Measurements from ENCODE around the gene NEBL. TPM values are rescaled to one million over a fixed set of nuclear protein-coding genes. Genes with fewer than 3 reads are reported as not detected.

NEBL gene
- total and polyA plus RNA-seq, 2 experiments from 2014 or later, result 2.3 to 11.4 TPM

- no peak for TF ChIP-seq NANOG (IDR thresholded peaks at IDR 0.05; ENCODE audit: borderline replicate concordance)
- TF ChIP-seq POLR2AphosphoS5 (IDR thresholded peaks at IDR 0.05; ENCODE audit: low read depth), result no peak
- TF ChIP-seq REST (IDR thresholded peaks at IDR 0.05; ENCODE audit: unreplicated experiment), result no peak
Measured at GRCh38 chr10:20911626-20912025, 14.5 kb upstream of the NEBL start (continued).

- H3K36me3 Mint-ChIP-seq (ENCODE audit: low read depth), result no peaks in the 10 kb centered on the region
- H3K4me3 ChIP-seq, result no peak overlapping the region
Measured at GRCh38 chr10:20909801-20910200, 12.7 kb upstream of the NEBL start.

More at GRCh38 chr10:20909801-20910200, 12.7 kb upstream of the NEBL start:
- ATAC-seq, result no peak
- H3K36me3 ChIP-seq (ENCODE audit: insufficient read depth), result no peaks in the 10 kb centered on the region
- H3K4me1 ChIP-seq (ENCODE audit: insufficient read depth), result no peaks in the 10 kb centered on the region
- H3K79me2 ChIP-seq (replicated peaks; ENCODE audit: insufficient read depth), result no peaks in the 10 kb centered on the region
- H4K20me1 ChIP-seq (replicated peaks; ENCODE audit: insufficient read depth), result no peaks in the 10 kb centered on the region
- no peaks in the 10 kb centered on the region for H3F3A ChIP-seq (replicated peaks; ENCODE audit: low read depth)
- no peak overlapping the region for H3K4me2 ChIP-seq
- no peaks in the 10 kb centered on the region for H3K4me1 Mint-ChIP-seq
- H3K27me3 Mint-ChIP-seq (ENCODE audit: insufficient read depth, low read depth, poor library complexity), result no peaks in the 10 kb centered on the region
- no peak overlapping the region for H2AFZ ChIP-seq
- H3K27ac Mint-ChIP-seq, result no peak overlapping the region
- no peaks in the 10 kb centered on the region for H3K9me2 ChIP-seq (ENCODE audit: insufficient read depth)
- H3K27me3 ChIP-seq (ENCODE audit: insufficient read depth), result no peaks in the 10 kb centered on the region
- no peaks in the 10 kb centered on the region for H3K9me3 Mint-ChIP-seq
- no peak for TF ChIP-seq ZNF462 (CRISPR knock-in tag; IDR thresholded peaks at IDR 0.05)
- no peak for TF ChIP-seq POLR2AphosphoS5 (IDR thresholded peaks at IDR 0.05; ENCODE audit: low read depth)
- no peak for TF ChIP-seq STAT1 (IDR thresholded peaks at IDR 0.05; ENCODE audit: unreplicated experiment)
- no peak for TF ChIP-seq JUNB (IDR thresholded peaks at IDR 0.05; ENCODE audit: unreplicated experiment)
- no peak for TF ChIP-seq EZH2phosphoT487 (IDR thresholded peaks at IDR 0.05; ENCODE audit: unreplicated experiment)
- H3K4me3 Mint-ChIP-seq, result no peak overlapping the region
- no peak for DNase-seq (ENCODE audit: low spot score)
- no peak overlapping the region for H3K27ac ChIP-seq (ENCODE audit: low read depth)

Data from GM23338 (cell line).